Measurements from ENCODE around the gene CHCHD6. TPM values are rescaled to one million over a fixed set of nuclear protein-coding genes. Genes with fewer than 3 reads are reported as not detected.

The CHCHD6 gene
- total and polyA plus RNA-seq, 2 donors (not counting 3 experiments of a cell fraction or from before 2014, with no cell fraction given), result 8.4 to 10.1 TPM

DNA sequence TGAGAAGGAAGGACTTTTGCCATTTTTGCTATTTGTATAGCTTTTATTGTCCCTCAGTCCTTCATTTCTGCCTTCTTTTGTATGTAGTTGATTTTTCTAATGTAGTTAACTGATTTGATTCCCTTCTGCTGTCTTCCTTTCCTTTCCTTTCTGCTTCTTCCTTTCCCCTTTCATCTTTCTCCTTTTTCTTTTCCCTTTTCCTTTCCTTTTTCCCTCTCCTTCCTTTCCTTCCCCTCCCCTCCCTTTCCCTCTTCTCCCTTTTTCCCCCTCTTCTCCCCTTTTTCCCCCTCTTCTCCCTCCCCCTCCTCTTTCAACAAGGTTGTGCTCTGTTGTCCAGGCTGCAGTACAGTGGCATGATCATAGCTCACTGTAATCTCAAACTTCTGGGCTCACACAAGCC lies 59.0 kb downstream of the CHCHD6 start:
- H3K27ac ChIP-seq (ENCODE audit: insufficient read depth, low read depth, low read length), result no peak overlapping the region
- no peak for FAIRE-seq
- dilution Hi-C loops (cut with MboI; ENCODE audit: extremely low pct_ligation_motif_present, low sequenced_read_pairs), result no loop called here
- TF ChIP-seq POLR2AphosphoS5 (IDR thresholded peaks at IDR 0.05; ENCODE audit: insufficient read depth, low read depth, low read length) (no peak), POLR2A (IDR thresholded peaks at IDR 0.05; ENCODE audit: low read depth, low read length) (no peak)
- no peaks in the 10 kb centered on the region for H3K36me3 ChIP-seq (ENCODE audit: control insufficient read depth in 2 of 2, extremely low read depth in 1 of 2, insufficient read depth in 2 of 2, low read length in 2 of 2)
- intact Hi-C loops (cut with micrococcal nuclease), result no loop called here
- ChIA-PET POLR2A (no interaction called here), CTCF (interaction anchor here (1.2 to 1.6 kb wide), 3 partner anchors 9 to 220 kb away, joined by 3 to 4 read pairs (median 3); partner anchors contain the start of gene PLXNA1)
- BruUV-seq (replicated peaks), result no TSS peak
- no peaks in the 10 kb centered on the region for H3K4me1 ChIP-seq (ENCODE audit: control insufficient read depth, extremely low read depth, insufficient read depth, low read length)
- no peaks in the 10 kb centered on the region for H3K79me2 ChIP-seq (ENCODE audit: control insufficient read depth, insufficient read depth, low read length)
- H2AFZ ChIP-seq (ENCODE audit: low read depth, low read length), result no peak overlapping the region
- H3K9me3 ChIP-seq (replicated peaks; ENCODE audit: control insufficient read depth, insufficient read depth, low read length), result no peaks in the 10 kb centered on the region
- no peak for DNase-seq (ENCODE audit: low read depth, low spot score)
- H3K4me3 ChIP-seq (replicated peaks in 1 of 3; ENCODE audit: insufficient read depth in 1 of 3, low read depth in 1 of 3, low read length in 3 of 3), result no peak overlapping the region
- H3K9me1 ChIP-seq (replicated peaks; ENCODE audit: control insufficient read depth, extremely low read depth, insufficient read depth, low read length), result no peaks in the 10 kb centered on the region
- H3K27me3 ChIP-seq (ENCODE audit: control insufficient read depth in 2 of 2, insufficient read depth in 2 of 2, low read length in 2 of 2), result no peaks in the 10 kb centered on the region
- H3K9ac ChIP-seq (replicated peaks; ENCODE audit: extremely low read depth, insufficient read depth, low read length), result no peak overlapping the region
- H3K4me2 ChIP-seq (ENCODE audit: insufficient read depth, low read length), result no peak overlapping the region
- no peaks in the 10 kb centered on the region for H4K20me1 ChIP-seq (replicated peaks; ENCODE audit: control insufficient read depth, extremely low read depth, insufficient read depth, low read length)

DNA sequence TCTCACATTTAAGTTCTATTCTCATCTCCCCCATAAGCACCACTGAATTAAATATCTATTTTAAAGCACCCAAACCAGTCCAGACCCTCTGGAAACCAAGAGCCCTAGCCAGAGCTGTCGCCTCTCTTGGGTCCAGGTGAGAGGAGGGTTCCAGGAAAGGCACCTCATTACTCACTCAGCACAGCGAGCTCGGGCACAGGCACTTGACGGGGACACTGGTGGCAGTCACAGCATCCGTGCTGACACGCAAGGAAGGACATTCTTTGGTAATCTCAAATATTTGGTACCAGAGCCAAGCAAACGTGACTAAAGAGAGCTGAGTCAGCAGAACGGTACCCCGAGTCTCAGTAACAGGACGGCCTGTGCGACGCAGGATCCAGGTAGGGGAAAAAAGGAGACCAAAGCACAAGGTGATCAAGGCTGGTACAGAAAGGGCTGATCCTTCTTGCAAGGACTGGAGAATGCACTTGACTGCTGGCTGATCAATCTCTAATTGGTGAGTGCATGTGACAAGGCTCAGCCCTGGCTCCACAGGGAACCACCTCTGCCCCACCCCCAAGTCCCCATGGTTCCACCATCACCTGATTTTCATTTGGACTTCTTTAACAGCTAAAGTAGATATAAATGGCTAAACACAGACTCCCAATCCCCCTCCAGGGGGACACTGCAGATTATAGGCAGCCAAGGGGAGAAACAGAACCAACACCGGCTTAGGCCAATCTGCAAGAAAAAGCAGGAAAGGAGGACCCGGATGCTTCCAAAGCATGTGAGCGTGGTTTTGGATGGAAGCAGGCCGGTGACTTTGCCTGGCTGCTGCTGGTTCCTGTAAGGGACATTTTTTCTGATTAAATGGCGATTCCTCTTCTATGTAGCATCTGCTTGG lies 61.4 kb downstream of the CHCHD6 start:
- POLR2A ChIA-PET, result no interaction called here

More for the DNA sequence above, 61.4 kb downstream of the CHCHD6 start:
- Histone ChIP-seq H2AFZ (ENCODE audit: low read depth, low read length) (no peak overlapping the region), H3K27ac (ENCODE audit: insufficient read depth, low read depth, low read length) (no peak overlapping the region), H3K9me1 (replicated peaks; ENCODE audit: control insufficient read depth, extremely low read depth, insufficient read depth, low read length) (no peaks in the 10 kb centered on the region), H3K27me3 (ENCODE audit: control insufficient read depth in 2 of 2, insufficient read depth in 2 of 2, low read length in 2 of 2) (no peaks in the 10 kb centered on the region), H4K20me1 (replicated peaks; ENCODE audit: control insufficient read depth, extremely low read depth, insufficient read depth, low read length) (no peaks in the 10 kb centered on the region), H3K4me3 (replicated peaks in 1 of 3; ENCODE audit: insufficient read depth in 1 of 3, low read depth in 1 of 3, low read length in 3 of 3) (no peak overlapping the region), H3K4me1 (ENCODE audit: control insufficient read depth, extremely low read depth, insufficient read depth, low read length) (no peaks in the 10 kb centered on the region), H3K36me3 (ENCODE audit: control insufficient read depth in 2 of 2, extremely low read depth in 1 of 2, insufficient read depth in 2 of 2, low read length in 2 of 2) (no peaks in the 10 kb centered on the region), H3K9ac (replicated peaks; ENCODE audit: extremely low read depth, insufficient read depth, low read length) (no peak overlapping the region), H3K9me3 (replicated peaks; ENCODE audit: control insufficient read depth, insufficient read depth, low read length) (no peaks in the 10 kb centered on the region), H3K79me2 (ENCODE audit: control insufficient read depth, insufficient read depth, low read length) (no peaks in the 10 kb centered on the region), H3K4me2 (ENCODE audit: insufficient read depth, low read length) (no peak overlapping the region)
- TF ChIP-seq JUN (IDR thresholded peaks at IDR 0.05; ENCODE audit: borderline replicate concordance, insufficient read depth, insufficient read length, low read depth) (no peak), FOS (IDR thresholded peaks at IDR 0.05; ENCODE audit: borderline replicate concordance, insufficient read depth, low read length) (no peak), POLR2A (IDR thresholded peaks at IDR 0.05; ENCODE audit: low read depth, low read length) (no peak), GATA2 (IDR thresholded peaks at IDR 0.05; ENCODE audit: insufficient read depth, insufficient read length, low read depth, low read length) (no peak), EZH2 (IDR thresholded peaks at IDR 0.05; ENCODE audit: borderline replicate concordance, low read depth, low read length, severe bottlenecking) (no peak), POLR2AphosphoS5 (IDR thresholded peaks at IDR 0.05; ENCODE audit: insufficient read depth, low read depth, low read length) (no peak), MYC (IDR thresholded peaks at IDR 0.05; ENCODE audit: low read depth, low read length) (no peak)
- TF ChIP-seq, protein P1, sequence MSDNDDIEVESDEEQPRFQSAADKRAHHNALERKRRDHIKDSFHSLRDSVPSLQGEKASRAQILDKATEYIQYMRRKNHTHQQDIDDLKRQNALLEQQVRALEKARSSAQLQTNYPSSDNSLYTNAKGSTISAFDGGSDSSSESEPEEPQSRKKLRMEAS (IDR thresholded peaks at IDR 0.05; ENCODE audit: insufficient read depth, insufficient read length), result no peak
- TF ChIP-seq, protein P2, sequence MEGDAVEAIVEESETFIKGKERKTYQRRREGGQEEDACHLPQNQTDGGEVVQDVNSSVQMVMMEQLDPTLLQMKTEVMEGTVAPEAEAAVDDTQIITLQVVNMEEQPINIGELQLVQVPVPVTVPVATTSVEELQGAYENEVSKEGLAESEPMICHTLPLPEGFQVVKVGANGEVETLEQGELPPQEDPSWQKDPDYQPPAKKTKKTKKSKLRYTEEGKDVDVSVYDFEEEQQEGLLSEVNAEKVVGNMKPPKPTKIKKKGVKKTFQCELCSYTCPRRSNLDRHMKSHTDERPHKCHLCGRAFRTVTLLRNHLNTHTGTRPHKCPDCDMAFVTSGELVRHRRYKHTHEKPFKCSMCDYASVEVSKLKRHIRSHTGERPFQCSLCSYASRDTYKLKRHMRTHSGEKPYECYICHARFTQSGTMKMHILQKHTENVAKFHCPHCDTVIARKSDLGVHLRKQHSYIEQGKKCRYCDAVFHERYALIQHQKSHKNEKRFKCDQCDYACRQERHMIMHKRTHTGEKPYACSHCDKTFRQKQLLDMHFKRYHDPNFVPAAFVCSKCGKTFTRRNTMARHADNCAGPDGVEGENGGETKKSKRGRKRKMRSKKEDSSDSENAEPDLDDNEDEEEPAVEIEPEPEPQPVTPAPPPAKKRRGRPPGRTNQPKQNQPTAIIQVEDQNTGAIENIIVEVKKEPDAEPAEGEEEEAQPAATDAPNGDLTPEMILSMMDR (IDR thresholded peaks at IDR 0.05; ENCODE audit: extremely low read depth in 1 of 2, insufficient read depth in 1 of 2, low read depth in 1 of 2, low read length in 2 of 2), result no peak
- CTCF ChIA-PET, result no interaction called here
- no TSS peak for BruUV-seq (replicated peaks)
- dilution Hi-C loops (cut with MboI; ENCODE audit: extremely low pct_ligation_motif_present, low sequenced_read_pairs), result no loop called here
- intact Hi-C loops (cut with micrococcal nuclease), result no loop called here
- no peak for DNase-seq (ENCODE audit: low read depth, low spot score)
- no peak for FAIRE-seq

All from endothelial cell of umbilical vein (primary cell).